ENCODE data around the gene KCNG1. TPM values are rescaled to one million over a fixed set of nuclear protein-coding genes. Genes with fewer than 3 reads are reported as not detected.

Gene KCNG1
- total and polyA plus RNA-seq, 2 of the 13 experiments (the other 11 are each of a cell fraction or from before 2014, with no cell fraction given): not detected

DNA sequence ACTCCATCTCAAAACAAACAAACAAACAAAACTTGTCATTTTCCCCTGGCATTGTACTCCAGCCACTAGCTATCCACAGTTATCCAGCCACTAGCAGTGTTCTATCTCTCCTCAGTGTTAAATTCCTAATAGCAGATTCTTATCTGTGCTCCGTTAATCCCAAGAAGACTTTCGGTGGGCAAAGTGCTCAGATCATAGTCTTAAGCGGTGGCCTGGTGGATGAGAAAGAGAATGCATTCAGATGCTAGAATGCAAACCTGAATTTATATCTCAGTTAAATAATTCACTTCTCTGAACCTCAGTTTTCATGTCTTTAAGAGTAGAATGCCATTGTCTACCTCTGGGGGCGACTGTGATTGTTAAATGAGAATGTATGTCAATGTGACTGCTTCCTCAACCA is 47.7 kb upstream of the KCNG1 start:
- in situ Hi-C loops (cut with HindIII; ENCODE audit: extremely low pct_ligation_motif_present, low pct_unique_long_range_greater_than_20kb) (no loop called here), intact Hi-C loops (cut with micrococcal nuclease; ENCODE audit: unreplicated experiment) (no loop called here)
- Histone ChIP-seq H3K79me2 (ENCODE audit: insufficient read depth, low read length) (no peaks in the 10 kb centered on the region), H3K4me3 (replicated peaks in 1 of 3; ENCODE audit: insufficient read depth in 1 of 3, low read depth in 2 of 3, low read length in 3 of 3) (no peak overlapping the region), H4K20me1 (ENCODE audit: insufficient read depth, low read length) (no peaks in the 10 kb centered on the region), H3K27ac (ENCODE audit: extremely low read length, insufficient read depth, low read length) (no peak overlapping the region), H3K4me1 (ENCODE audit: insufficient read depth, low read length) (peaks cover 7% of the 10 kb centered on the region), H2AFZ (ENCODE audit: low read length) (no peak overlapping the region), H3K9me3 (ENCODE audit: low read length) (no peaks in the 10 kb centered on the region), H3K9ac (ENCODE audit: insufficient read depth, low read depth, low read length) (no peak overlapping the region), H3K27me3 (ENCODE audit: control insufficient read depth in 1 of 2, insufficient read depth in 2 of 2, low read length in 2 of 2) (peaks cover 0 to 8% of the 10 kb centered on the region in 2 experiments; a peak in 3 of 5 replicates), H3K36me3 (replicated peaks in 1 of 2; ENCODE audit: control insufficient read depth in 1 of 2, insufficient read depth in 2 of 2, low read length in 2 of 2) (no peaks in the 10 kb centered on the region), H3K4me2 (ENCODE audit: low read depth, low read length) (no peak overlapping the region)
- ChIA-PET CTCF (ENCODE audit: low intra/inter-chr PET ratio, low total read pairs) (no interaction called here), POLR2A (no interaction called here)
- no peak for FAIRE-seq
- WGBS (ENCODE audit: low lambda C conversion rate): 18% methylated on average over 4 of the region's 4 CpGs
- ATAC-seq: no peak
- TF ChIP-seq TEAD3 (CRISPR knock-in tag; optimal IDR thresholded peaks at IDR 0.05; ENCODE audit: borderline replicate concordance): no peak
- TF ChIP-seq, protein P1, sequence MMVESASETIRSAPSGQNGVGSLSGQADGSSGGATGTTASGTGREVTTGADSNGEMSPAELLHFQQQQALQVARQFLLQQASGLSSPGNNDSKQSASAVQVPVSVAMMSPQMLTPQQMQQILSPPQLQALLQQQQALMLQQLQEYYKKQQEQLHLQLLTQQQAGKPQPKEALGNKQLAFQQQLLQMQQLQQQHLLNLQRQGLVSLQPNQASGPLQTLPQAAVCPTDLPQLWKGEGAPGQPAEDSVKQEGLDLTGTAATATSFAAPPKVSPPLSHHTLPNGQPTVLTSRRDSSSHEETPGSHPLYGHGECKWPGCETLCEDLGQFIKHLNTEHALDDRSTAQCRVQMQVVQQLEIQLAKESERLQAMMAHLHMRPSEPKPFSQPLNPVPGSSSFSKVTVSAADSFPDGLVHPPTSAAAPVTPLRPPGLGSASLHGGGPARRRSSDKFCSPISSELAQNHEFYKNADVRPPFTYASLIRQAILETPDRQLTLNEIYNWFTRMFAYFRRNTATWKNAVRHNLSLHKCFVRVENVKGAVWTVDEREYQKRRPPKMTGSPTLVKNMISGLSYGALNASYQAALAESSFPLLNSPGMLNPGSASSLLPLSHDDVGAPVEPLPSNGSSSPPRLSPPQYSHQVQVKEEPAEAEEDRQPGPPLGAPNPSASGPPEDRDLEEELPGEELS (CRISPR knock-in tag; IDR thresholded peaks at IDR 0.05): no peak
- no peak for DNase-seq (ENCODE audit: low spot score)
- no TSS peak for BruUV-seq (replicated peaks)

DNA sequence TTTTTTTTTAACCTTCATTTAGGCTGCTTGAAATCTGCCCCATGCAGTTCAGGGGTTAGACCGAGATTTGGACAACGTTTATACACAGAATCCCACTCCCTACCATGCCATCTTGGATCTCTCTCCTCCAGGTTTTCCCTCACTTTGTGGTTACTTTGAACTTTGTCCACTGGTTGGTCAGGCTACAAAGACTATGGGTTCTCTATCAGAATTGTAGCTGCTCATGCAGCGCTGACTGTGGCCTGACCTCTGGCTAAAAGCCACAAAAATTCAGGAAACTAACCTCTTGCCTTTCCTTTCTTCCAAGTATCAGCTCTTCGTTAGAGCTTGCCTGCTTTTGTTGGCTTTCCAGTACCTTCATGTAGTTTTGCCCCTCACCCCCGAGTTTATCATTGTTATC is 44.9 kb upstream of the KCNG1 start:
- BruUV-seq (replicated peaks): no TSS peak
- Histone ChIP-seq H3K9me3 (ENCODE audit: low read length) (no peaks in the 10 kb centered on the region), H4K20me1 (ENCODE audit: insufficient read depth, low read length) (no peaks in the 10 kb centered on the region), H3K27me3 (ENCODE audit: control insufficient read depth in 1 of 2, insufficient read depth in 2 of 2, low read length in 2 of 2) (peaks cover 0 to 8% of the 10 kb centered on the region in 2 experiments; a peak in 2 of 5 replicates), H3K27ac (ENCODE audit: extremely low read length, insufficient read depth, low read length) (no peak overlapping the region), H3K9ac (ENCODE audit: insufficient read depth, low read depth, low read length) (no peak overlapping the region), H3K4me3 (replicated peaks in 1 of 3; ENCODE audit: insufficient read depth in 1 of 3, low read depth in 2 of 3, low read length in 3 of 3) (no peak overlapping the region), H3K4me2 (ENCODE audit: low read depth, low read length) (peak overlapping the region; percentile 11; the same call in 1 of the 2 replicates), H3K36me3 (replicated peaks in 1 of 2; ENCODE audit: control insufficient read depth in 1 of 2, insufficient read depth in 2 of 2, low read length in 2 of 2) (no peaks in the 10 kb centered on the region), H3K79me2 (ENCODE audit: insufficient read depth, low read length) (no peaks in the 10 kb centered on the region), H3K4me1 (ENCODE audit: insufficient read depth, low read length) (peaks cover 7% of the 10 kb centered on the region), H2AFZ (ENCODE audit: low read length) (peak overlapping the region; percentile 31)
- CTCF ChIA-PET (ENCODE audit: low intra/inter-chr PET ratio, low total read pairs): no interaction called here
- ATAC-seq: peak; percentile 66
- FAIRE-seq: no peak
- DNase-seq (ENCODE audit: low spot score): no peak
- TF ChIP-seq ZNF644 (CRISPR knock-in tag; IDR thresholded peaks at IDR 0.05; ENCODE audit: low read depth) (0 out of 2 replicates have a peak, but pooled peaks have one; percentile 52), SMAD9 (CRISPR knock-in tag; IDR thresholded peaks at IDR 0.05) (no peak), HNF4A (CRISPR knock-in tag; IDR thresholded peaks at IDR 0.05) (peak; percentile 21; the same call in 1 of the 2 replicates), HNF4G (IDR thresholded peaks at IDR 0.05; ENCODE audit: borderline replicate concordance, low read depth, low read length) (peak; percentile 21; the same call in 1 of the 2 replicates), HNF4G (CRISPR knock-in tag; IDR thresholded peaks at IDR 0.05; ENCODE audit: borderline replicate concordance, low read depth) (no peak)
- TF ChIP-seq, protein P2, sequence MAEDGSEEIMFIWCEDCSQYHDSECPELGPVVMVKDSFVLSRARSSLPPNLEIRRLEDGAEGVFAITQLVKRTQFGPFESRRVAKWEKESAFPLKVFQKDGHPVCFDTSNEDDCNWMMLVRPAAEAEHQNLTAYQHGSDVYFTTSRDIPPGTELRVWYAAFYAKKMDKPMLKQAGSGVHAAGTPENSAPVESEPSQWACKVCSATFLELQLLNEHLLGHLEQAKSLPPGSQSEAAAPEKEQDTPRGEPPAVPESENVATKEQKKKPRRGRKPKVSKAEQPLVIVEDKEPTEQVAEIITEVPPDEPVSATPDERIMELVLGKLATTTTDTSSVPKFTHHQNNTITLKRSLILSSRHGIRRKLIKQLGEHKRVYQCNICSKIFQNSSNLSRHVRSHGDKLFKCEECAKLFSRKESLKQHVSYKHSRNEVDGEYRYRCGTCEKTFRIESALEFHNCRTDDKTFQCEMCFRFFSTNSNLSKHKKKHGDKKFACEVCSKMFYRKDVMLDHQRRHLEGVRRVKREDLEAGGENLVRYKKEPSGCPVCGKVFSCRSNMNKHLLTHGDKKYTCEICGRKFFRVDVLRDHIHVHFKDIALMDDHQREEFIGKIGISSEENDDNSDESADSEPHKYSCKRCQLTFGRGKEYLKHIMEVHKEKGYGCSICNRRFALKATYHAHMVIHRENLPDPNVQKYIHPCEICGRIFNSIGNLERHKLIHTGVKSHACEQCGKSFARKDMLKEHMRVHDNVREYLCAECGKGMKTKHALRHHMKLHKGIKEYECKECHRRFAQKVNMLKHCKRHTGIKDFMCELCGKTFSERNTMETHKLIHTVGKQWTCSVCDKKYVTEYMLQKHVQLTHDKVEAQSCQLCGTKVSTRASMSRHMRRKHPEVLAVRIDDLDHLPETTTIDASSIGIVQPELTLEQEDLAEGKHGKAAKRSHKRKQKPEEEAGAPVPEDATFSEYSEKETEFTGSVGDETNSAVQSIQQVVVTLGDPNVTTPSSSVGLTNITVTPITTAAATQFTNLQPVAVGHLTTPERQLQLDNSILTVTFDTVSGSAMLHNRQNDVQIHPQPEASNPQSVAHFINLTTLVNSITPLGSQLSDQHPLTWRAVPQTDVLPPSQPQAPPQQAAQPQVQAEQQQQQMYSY (CRISPR knock-in tag; IDR thresholded peaks at IDR 0.05): peak; percentile 91
- in situ Hi-C loops (cut with HindIII; ENCODE audit: extremely low pct_ligation_motif_present, low pct_unique_long_range_greater_than_20kb): no loop called here
- intact Hi-C loops (cut with micrococcal nuclease; ENCODE audit: unreplicated experiment): no loop called here
- under 1% methylated on average over 5 of the region's 5 CpGs for WGBS (ENCODE audit: low lambda C conversion rate)
- POLR2A ChIA-PET: interaction anchor here (0.6 kb wide), 1 partner anchor 37 kb away, joined by 3 read pairs; no protein-coding TSS in a partner anchor
